Fibroblast of lung (primary cell): ENCODE data around the gene PDE6G.

ENCODE experiments used
- CTCF ChIP-seq, 2 donors: IDR thresholded peaks in 1 of 2; conservative IDR thresholded peaks in 1 of 2; 1 replicate in 1 of 2; 2 replicates in 1 of 2; pipeline ENCODE4 v1.5.1; 2011 to 2012; ENCODE audit warnings: low read length in 2 of 2, control low read depth in 1 of 2, inconsistent platforms in 1 of 2, low read depth in 1 of 2, mild to moderate bottlenecking in 1 of 2
- EZH2 ChIP-seq: IDR thresholded peaks from 2 replicates; pipeline ENCODE4 v1.5.1; 2012; ENCODE audit warnings: low read length, control low read depth, mild to moderate bottlenecking; ENCODE audit errors: missing control alignments

DNA sequence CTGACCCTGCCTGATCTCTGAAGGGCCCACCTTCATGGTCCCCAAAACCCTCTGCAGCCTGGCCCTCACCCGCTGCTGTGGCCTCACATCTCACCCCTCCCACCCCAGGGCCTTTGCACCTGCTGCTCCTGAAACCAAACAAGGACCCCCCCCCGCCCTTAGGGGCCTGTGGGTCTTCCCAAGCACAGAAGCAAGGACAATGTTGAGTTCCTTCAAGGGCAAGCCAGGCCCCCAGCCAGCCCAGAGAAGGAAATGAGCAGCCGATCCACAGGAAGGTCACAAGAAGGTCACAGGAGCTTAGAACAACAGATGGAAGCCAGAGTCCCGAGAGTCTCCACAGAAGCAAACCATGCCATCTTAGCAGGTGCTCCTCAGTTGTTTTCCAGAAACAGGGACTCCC is 493 bp upstream of the PDE6G start:
- TF ChIP-seq CTCF (conservative IDR thresholded peaks at IDR 0.05 in 1 of 2, IDR thresholded peaks at IDR 0.05 in 1 of 2; ENCODE audit: low read depth in 1 of 2, low read length in 2 of 2) (no peak), EZH2 (no peak)
